Measurements from ENCODE around the gene NMS.

DNA sequence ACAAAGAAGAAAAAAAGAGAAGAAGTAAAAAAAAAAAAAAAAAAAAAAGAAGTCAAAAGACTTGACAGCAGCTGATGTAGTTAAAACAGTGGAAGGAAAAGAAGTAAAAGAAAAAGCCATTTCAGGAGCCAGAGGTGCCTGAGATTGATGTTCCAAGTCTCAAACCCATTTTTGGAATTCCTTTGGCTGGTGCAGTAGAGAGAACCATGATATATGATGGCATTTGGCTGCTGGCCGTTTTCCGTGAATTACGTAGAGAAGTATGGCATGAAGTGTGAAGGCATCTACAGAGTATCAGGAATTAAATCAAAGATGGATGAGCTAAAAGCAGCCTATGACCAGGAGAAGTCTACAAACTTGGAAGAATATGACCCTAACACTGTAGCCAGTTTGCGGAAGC, 45.2 kb upstream of the NMS start:
- no peak for TF ChIP-seq RAD21 (conservative IDR thresholded peaks at IDR 0.05)
- TF ChIP-seq EP300 (conservative IDR thresholded peaks at IDR 0.05; ENCODE audit: poor library complexity, severe bottlenecking), result no peak
